DMS 273 treated with DMSO at 0.1 percent for 48 hours (cell line): ENCODE data around the gene LGALS13.

Experiments used
- DNase-seq: peaks from one replicate; lab custom pipeline; 2025; lab: John Stamatoyannopoulos, UW

LGALS13 gene, protein sequence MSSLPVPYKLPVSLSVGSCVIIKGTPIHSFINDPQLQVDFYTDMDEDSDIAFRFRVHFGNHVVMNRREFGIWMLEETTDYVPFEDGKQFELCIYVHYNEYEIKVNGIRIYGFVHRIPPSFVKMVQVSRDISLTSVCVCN

DNA sequence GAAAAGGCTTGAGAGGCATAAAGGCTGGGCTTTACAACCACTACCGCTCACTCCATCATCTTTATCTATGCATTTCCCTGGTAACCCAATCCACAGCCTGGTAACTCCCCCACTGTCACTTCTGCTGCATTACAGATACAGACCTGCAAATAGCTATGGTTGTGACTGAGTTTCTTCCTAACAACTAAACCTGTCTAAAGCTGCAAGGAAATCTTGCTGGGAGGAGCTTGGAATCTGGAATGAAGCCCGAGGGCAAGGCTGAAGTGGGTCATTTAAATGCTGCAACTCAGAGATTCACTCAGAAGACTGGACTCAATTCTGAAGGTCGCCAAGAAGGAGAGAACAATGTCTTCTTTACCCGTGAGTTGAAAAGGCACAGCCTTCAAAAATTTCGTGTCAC lies at the start of gene LGALS13:
LGALS13 (plus strand) TSS at position 301 of the 400 bp plus-strand sequence; CDS start at position 346, 45 bp downstream.
- no peak for DNase-seq

DNA sequence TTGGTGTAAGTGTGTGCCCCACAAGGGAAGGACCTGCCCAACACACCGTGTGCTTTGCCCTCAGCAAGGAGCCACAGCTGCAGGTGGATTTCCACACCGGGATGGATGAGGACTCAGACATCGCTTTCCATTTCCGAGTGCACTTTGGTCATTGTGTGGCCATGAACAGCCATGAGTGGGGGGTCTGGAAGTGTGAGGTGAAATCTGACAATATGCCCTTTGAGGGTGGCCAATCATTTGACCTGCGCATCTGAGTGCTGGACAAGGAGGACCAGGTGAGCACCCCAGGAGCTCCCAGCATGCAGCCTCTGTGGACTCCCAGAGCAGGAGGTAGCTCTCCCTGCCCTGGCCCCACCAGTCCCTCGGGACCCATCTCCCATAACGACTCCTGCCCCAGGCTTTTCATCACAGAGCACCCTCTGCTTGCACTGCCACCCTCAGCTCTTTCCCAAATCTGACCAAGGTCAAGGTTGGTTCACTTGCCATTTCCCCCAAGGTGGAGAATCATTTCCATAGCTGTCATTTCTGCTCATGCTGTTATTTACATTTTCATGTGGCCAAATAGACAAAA lies 49.2 kb upstream of the LGALS13 start:
- DNase-seq, result no peak

DNA sequence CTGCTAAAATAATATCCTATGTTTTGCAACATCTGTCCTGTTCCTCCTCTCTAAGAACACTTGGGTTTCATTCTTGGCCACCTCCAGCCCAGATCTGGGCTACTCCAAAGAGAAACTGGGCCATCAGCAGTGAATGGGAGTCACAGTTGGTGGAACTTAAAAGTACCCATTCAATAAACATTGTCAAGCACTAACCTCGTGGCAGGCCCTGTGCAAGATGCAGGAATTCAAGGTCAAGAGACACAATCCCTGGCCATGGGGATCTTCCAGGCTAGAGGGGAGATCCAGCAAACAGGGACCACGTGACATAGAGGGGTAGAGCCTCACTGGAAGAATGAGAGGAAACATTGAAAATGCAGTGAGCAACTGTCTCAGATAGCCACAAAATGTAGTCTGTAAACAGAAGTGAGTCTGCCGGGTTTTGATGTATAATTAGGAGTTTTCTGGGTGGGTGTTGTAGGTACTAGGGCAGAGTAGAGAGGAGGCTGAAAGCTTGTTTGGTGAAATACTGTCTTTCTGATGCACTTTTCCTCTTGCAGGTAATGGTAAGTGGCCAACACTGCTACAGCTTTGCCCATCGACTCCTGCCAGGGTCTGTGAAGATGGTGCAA lies 47.5 kb upstream of the LGALS13 start:
- DNase-seq, result no peak

DNA sequence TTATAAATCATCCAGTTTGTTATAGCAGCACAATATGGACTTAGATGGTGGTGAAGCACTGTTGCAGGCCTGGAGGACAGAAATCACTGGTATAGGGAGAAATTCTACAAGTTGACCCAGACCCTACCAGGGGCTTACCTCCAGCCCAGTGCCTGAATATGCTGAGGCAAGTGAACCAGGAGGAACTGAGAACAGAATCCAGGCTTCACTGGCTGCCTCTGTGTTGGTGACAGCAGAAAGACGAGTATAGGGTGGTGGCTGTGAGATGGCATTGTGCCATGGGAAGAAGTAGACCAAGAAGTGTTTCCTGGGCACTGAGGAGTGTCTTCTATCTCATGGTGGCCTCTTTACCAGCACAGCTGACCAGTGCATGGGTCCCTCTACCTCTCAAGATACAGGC lies 46.4 kb upstream of the LGALS13 start:
- DNase-seq, result no peak

DNA sequence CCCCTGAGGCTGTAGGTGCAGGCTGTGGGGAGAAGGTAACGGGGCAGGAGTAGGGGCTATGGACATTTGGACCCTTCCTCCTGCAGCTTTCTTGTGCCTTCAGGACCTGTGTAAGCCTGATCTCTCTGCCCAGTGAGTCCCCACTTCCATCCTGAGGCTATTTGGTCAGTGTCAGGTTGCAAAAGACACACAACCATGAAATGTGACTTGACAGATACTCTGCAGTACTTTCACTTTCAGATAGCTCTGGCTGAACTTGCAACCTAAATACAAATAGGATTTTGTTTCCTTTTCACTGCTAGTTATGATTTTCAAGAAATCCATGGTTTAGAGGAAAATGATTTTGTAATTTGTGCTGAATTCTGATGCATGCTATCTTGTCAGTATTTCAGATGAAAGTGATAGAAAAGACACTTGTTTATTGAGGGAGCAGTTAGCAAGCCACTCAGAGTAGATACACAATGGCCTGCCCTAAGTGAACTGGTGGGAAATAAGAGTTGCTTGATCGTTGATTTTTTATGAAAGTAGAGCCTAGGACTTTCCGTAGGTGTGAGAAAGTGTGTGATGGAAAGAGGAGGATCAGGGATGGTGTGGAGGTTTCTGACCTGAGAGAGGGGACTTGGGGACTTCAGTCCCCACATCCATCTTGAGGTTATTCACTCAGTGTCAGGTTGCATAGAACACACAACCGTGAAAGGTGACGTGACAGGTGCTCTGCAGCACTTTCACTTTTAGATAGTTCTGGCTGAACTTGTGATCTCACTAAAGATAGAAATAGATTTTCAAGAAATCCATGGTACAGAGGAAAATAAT lies 44.3 kb upstream of the LGALS13 start:
- no peak for DNase-seq

DNA sequence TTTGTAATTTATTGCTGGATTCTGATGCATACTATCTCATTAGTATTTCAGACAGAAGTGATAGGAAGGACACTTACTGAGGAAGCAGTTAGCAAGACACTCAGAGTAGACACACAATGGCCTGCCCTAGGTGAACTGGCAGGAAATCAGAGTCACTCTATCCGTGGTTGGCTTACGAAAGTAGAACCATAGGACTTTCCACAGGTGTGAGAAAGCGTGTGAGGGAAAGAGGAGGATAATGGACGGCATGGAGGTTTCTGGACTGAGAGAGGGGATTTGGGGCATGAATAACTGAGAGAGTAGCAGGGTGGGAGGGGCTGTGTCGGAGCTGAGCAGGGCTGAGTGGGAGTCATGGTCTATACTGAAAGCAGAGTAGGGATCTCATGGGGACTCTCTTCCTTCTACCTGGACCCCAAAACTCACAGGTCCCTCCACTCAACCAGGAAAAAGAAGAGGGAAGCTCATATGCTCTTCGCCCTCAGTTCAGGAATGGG lies 43.7 kb upstream of the LGALS13 start:
- DNase-seq, result no peak

DNA sequence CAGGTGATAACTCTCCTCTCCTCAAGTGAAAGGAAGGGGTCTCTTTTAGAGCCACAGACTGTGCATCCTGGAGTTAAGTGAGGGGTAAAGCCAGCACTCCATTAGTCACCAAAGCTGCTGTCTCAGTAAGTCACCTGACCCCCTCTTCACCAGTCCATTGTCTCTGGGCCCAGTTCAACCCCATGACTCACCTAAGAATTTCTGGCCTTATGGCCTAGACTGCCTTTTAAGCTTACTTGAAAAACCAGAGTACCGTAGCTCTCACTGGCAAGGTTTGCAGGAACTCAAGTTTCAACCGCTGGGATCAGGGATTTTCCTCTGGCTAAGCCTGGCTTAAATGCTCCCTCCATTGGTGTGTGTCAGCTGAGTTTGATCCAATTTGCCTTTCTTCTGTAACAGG lies 38.9 kb upstream of the LGALS13 start:
- no peak for DNase-seq

DNA sequence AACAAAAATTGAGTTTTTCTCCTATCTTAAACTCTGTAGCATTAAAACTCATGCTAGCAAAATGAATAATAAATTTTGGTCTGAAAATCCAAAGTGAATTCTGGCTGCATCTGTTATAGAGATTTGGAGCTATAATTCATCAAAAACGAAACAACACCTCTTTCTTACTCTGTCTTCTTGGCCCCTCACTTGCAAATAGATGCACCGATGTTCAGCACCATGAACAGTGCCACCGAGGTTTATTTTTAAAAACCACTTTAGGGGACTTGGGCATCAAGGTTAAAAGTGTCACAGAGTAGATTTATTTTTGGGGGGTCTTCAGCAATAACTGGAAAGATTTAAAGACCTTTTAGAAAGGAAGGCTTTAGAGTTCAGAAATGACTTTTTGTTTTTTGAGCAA lies 36.3 kb upstream of the LGALS13 start:
- DNase-seq, result no peak

DNA sequence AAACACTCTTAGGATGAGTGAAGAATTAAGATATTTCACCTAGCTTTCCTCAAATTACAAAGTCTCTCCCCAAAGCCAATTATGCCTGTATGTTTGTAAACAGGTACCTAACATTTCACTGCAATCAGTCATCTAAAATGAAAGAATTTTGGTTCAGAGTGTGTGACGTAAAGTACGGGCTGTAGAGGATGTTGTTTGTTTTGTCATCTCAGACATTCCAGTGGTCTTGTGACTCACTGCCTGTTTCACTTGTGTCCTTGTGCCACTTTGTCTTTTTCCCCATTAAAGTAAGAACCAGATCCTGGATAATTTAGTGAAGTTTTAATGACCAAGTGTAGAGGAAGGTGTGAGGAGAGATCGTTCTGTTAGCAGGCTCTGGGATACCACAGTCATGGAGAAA lies 33.7 kb upstream of the LGALS13 start:
- DNase-seq, result no peak

DNA sequence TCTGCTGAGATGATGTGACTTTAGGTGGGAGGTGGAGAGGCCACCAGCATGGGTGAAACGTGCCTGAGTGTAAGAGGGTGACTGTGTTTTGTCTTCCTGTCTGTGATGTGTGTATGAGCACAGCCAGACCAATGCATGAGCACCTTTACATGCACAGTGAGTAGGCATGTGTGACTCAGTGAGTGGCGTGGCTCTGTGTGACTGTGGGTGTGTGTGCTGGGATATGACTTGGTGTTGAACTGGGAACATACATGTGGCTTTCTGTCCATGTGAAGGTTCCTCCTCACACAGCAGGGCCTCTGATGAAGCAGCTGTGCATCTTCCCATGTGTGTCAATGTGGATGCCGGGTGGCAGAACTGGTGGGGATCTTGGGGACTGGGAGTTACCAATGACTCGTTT lies 19.9 kb upstream of the LGALS13 start:
- no peak for DNase-seq

DNA sequence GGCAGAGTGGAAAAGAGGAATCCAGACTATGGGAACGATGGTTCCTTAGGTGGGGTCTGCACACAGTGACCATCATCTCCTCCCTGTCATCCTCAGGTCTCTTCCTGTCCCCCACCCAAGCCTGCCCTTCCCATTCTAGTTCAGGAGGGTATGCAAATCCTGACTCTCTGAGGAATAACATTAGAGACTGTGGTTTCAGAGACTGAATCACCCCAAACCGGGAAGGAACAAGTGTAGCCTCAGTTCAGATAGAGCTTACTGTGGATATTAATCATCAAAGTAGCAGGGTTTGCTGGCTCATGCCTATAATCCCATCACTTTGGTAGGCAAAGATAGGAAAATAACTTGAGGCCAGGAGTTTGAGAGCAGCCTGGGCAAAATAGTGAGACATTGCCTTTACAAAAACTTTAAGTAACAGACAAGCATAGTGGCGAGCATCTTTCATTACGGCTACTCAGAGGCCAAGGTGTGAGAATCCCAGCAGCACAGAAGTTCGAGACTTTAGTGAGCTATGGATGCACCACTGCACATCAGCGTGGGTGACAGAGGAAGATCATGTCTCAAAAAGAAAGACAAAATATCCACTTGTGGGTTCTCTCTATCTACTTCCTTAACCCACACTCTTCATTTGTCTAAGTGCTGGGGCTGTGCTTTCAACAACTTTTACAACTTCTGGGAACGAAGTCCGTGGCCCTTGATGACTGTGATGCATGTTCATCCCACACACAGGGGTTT lies 19.3 kb upstream of the LGALS13 start:
- no peak for DNase-seq

DNA sequence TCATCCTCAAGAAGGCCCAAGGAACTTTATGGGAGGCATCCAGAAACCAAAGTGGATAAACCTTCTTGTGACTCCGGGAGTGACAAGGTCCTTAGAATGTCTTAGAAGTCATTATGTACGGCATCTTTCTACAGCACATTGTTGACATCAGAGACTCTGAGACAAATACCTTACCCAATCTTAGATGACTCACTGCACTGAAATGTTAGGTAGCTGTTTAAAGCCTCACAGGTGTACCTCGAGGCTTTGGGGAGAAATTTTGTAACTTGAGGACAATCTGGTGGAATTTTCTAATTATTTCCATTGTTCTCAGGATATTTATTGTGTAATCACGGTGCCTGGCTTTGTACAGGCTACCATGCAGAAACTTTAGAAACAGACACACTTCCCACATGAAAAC lies 14.8 kb upstream of the LGALS13 start:
- no peak for DNase-seq

DNA sequence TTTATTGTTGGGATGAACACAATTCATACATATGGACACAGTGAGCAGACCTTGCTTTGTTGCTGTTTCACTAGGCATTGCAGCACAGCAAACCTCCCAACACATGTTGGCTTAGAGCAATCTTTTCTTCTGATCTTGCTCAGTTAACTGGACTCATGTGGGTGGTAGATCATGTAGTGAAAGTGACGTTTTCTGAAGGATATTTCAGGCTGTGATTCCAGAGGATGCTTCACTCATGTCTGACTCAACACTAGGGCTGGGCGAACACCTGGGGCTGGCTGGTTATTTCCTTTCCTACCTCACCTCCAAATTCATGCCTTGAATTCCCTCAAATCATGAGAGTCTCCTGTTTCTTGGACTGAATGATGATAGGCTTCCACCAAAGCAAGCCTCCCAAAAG lies 14.3 kb upstream of the LGALS13 start:
- no peak for DNase-seq

DNA sequence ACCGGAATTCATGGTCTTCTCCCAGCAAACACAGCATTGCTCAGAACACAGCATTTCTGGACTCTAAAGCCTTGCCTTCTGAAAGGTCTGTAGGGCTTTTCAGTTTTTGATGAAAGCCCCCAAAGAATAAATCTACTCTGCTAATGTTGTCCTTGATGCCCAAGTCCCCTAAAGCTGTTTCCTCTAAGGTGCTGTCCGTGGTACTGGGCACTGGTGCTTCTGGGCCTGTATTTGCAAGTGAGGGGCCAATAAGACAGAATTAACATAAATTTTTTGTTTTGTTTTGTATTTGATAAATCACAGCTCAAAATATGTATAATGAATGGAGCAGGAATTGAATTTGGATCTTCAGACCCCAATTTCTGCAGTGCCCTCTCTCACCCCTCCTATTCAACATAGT lies 12.1 kb upstream of the LGALS13 start:
- no peak for DNase-seq

DNA sequence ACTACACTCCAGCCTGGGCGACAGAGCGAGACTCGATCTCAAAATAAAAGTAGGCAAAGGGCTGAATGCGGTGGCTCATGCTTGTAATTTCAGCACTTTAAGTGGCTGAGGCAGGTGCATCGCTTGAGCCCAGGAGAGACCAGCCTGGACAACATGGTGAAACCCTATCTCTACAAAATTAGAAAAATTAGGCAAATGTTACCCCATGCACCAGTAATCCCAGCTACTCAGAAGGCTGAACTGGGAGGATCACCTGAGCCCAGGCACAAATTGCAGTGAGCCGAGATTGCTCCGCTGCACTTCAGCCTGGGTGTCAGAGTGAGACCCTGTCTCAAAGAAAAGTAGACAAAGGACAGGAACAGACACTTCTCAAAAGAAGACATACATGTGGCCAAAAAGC lies 9.9 kb upstream of the LGALS13 start:
- DNase-seq, result no peak

DNA sequence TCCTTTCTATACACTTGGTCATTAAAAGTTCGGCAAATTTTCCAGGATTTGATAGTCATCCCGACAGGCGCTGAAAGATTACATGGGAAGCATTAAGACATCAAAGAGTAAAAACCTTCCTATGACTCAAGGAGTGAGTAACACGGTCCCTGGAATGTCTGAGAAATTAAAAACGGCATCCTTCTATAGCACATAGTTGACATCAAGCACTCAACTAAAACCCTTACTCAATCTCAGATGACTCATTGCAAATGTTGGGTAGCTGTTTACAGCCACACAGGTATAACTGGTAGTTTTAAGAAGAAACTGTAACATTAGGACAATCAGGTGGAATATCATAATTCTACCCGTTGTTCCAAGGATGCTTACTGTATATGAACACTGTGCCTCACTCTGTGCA lies 6.4 kb upstream of the LGALS13 start:
- DNase-seq, result no peak

DNA sequence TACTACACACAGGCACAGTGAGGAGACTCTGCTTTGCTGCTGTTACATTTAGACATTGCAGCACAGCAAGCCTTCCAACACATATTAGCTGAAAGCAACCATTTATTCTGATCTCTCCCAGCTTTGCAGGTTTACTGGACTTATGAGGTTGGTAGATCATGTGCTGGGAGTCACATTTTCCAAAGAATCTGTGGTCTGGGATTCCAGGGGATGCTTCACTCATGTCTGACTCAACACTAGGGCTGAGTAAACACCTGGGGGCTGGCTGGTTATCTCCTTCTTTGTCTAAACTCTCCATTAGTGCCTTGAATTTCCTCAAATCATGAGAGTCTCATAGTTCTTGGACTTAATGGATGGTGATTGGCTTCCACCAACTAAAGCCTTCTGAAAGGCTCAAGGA lies 5.4 kb upstream of the LGALS13 start:
- DNase-seq, result no peak

DNA sequence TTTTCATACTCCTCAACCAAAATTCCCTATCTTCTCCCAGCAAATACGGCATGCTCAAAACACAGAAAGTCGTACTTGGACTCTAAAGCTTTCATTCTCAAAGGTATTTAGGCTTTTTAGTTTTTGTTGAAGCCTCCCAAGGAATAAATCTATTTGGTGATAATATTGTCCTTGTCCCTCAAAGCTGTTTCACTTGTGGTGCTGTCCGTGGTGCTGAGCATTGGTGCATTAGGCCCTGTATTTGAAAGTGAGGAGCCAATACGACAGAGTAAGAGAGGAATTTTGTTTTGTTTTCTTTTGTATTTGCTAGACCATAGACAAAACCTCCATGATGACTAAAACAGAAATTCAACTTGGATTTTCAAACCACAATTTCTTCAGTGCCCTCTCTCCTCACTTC lies 3.2 kb upstream of the LGALS13 start:
- DNase-seq, result no peak

DNA sequence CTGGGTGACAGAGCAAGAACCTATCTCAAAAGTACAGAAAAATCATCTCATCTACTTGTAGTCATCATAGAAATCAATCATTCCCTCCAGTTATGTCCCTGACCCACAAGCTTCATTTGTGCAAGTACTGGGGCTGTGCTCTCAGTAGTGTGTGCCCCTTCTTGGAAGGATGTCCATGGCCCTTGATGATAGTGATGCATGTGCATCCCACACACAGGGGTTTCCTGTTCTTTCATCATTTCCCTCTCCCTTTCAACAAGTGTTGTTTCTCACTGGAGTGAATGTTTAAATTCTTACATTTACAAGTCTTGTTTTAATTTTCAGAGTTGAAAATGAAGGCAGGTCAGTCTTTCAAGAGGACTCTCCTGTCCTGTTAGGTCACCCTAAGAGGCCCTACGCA lies 1.5 kb downstream of the LGALS13 start:
- DNase-seq, result no peak

DNA sequence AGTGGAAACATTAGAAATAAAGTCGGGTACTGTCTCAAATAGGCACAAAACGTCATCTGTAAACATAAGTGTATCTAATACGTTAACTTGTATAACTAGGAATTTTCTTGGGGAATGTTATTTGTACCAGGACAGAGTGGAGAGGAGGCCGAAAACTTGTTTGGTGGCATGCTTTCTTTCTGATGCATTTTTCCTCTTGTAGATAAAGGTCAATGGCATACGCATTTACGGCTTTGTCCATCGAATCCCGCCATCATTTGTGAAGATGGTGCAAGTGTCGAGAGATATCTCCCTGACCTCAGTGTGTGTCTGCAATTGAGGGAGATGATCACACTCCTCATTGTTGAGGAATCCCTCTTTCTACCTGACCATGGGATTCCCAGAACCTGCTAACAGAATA lies 4.7 kb downstream of the LGALS13 start:
- DNase-seq, result no peak

DNA sequence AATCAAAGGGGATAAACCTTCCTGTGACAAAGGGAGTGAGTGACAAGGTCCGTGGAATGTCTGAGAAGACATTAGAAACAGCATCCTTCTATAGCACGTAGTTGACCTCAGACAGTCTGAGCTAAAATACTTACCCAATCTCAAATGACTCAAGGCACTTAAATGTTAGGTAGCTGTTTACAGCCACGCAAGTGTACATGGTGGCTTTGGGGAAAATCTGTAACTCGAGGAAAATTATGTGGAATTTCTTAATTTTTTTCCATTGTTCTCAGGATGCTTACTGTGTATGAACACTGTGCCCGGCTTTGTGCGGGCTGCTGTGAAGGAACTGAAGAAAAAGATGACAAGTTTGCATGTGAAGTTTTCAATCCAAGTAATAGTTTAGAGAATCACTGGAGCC lies 5.2 kb downstream of the LGALS13 start:
- DNase-seq, result no peak

DNA sequence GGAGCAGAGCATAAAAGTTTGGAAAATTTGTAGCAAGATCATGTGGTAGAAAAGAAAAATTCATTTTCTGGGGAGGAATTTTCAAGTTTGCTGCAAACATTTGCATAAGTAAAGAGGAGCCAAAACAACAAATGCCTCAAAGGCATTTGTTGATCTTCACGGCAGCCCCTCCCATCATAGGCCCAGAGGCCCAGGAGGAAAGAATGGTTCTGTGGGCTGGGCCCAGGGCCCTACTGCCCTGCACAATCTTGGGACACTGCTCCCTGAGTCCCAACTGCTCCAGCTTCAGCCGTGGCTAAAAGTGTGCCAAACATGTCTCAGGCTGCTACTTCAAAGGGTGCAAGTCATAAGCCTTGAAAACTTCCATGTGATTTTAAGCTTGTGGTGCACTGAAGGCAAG lies 11.3 kb downstream of the LGALS13 start:
- DNase-seq, result no peak
